ENCODE measurements around the gene FAM193A. TPM values are rescaled to one million over a fixed set of nuclear protein-coding genes. Genes with fewer than 3 reads are reported as not detected.

FAM193A gene
- polyA plus RNA-seq, 4 donors: 23.6 to 33.0 (median 28.4) TPM

- no peak for DNase-seq (ENCODE audit: low read depth in 4 of 4, low spot score in 2 of 4)
These were observed 150.2 kb downstream of the FAM193A start for GRCh38 chr4:2686379-2687265.

GRCh38 chr4:2688281-2688680, 151.8 kb downstream of the FAM193A start:
- no peak for DNase-seq (ENCODE audit: low read depth in 4 of 4, low spot score in 2 of 4)

GRCh38 chr4:2688697-2689096, 152.2 kb downstream of the FAM193A start:
- no peak for DNase-seq (ENCODE audit: low read depth in 4 of 4, low spot score in 2 of 4)

GRCh38 chr4:2689114-2689513, 152.7 kb downstream of the FAM193A start:
- DNase-seq (ENCODE audit: low read depth in 4 of 4, low spot score in 2 of 4): no peak

GRCh38 chr4:2689825-2690700, 153.6 kb downstream of the FAM193A start:
- DNase-seq (ENCODE audit: low read depth in 4 of 4, low spot score in 2 of 4): no peak

- DNase-seq (ENCODE audit: low read depth in 4 of 4, low spot score in 2 of 4): no peak
These were observed 154.9 kb downstream of the FAM193A start for GRCh38 chr4:2691313-2691712.

GRCh38 chr4:2691952-2692435, 155.5 kb downstream of the FAM193A start:
- DNase-seq (ENCODE audit: low read depth in 4 of 4, low spot score in 2 of 4): no peak

GRCh38 chr4:2694691-2695090, 158.2 kb downstream of the FAM193A start:
- no peak for DNase-seq (ENCODE audit: low read depth in 4 of 4, low spot score in 2 of 4)

GRCh38 chr4:2695346-2696060, 159.1 kb downstream of the FAM193A start:
- DNase-seq (ENCODE audit: low read depth in 4 of 4, low spot score in 2 of 4): no peak

- DNase-seq (ENCODE audit: low read depth in 4 of 4, low spot score in 2 of 4): no peak
These were observed 160.0 kb downstream of the FAM193A start for GRCh38 chr4:2696423-2696822.

- DNase-seq (ENCODE audit: low read depth in 4 of 4, low spot score in 2 of 4): no peak
These were observed 161.6 kb downstream of the FAM193A start for GRCh38 chr4:2697995-2698414.

GRCh38 chr4:2698504-2698903, 162.1 kb downstream of the FAM193A start:
- no peak for DNase-seq (ENCODE audit: low read depth in 4 of 4, low spot score in 2 of 4)

- DNase-seq (ENCODE audit: low read depth in 4 of 4, low spot score in 2 of 4): no peak
These were observed 162.6 kb downstream of the FAM193A start for GRCh38 chr4:2698951-2699505.

GRCh38 chr4:2699534-2699933, 163.1 kb downstream of the FAM193A start:
- no peak for DNase-seq (ENCODE audit: low read depth in 4 of 4, low spot score in 2 of 4)

- DNase-seq (ENCODE audit: low read depth in 4 of 4, low spot score in 2 of 4): no peak
These were observed 163.6 kb downstream of the FAM193A start for GRCh38 chr4:2700031-2700430.

GRCh38 chr4:2702361-2702760, 165.9 kb downstream of the FAM193A start:
- no peak for DNase-seq (ENCODE audit: low read depth in 4 of 4, low spot score in 2 of 4)

GRCh38 chr4:2702770-2703169, 166.3 kb downstream of the FAM193A start:
- DNase-seq (ENCODE audit: low read depth in 4 of 4, low spot score in 2 of 4): no peak

- no peak for DNase-seq (ENCODE audit: low read depth in 4 of 4, low spot score in 2 of 4)
These were observed 175.9 kb downstream of the FAM193A start for GRCh38 chr4:2712261-2712842.

- DNase-seq (ENCODE audit: low read depth in 4 of 4, low spot score in 2 of 4): no peak
These were observed 176.9 kb downstream of the FAM193A start for GRCh38 chr4:2713337-2713736.

Measured in left renal cortex interstitium (tissue), 4 donors.